Stimulated activated CD4-positive, alpha-beta T cell treated with anti-CD3 and anti-CD28 coated beads, Interleukin-1b, Interleukin-23, amount 100 ng/mL, for 1 hour (primary cell): ENCODE results near the gene SLC13A5.

ENCODE experiments used
- DNase-seq, 2 donors: peaks; one replicate each; pipeline ENCODE4 v3.0.0-alpha.2; 2020; ENCODE audit warnings: low read depth in 2 of 2

The SLC13A5 gene

DNA sequence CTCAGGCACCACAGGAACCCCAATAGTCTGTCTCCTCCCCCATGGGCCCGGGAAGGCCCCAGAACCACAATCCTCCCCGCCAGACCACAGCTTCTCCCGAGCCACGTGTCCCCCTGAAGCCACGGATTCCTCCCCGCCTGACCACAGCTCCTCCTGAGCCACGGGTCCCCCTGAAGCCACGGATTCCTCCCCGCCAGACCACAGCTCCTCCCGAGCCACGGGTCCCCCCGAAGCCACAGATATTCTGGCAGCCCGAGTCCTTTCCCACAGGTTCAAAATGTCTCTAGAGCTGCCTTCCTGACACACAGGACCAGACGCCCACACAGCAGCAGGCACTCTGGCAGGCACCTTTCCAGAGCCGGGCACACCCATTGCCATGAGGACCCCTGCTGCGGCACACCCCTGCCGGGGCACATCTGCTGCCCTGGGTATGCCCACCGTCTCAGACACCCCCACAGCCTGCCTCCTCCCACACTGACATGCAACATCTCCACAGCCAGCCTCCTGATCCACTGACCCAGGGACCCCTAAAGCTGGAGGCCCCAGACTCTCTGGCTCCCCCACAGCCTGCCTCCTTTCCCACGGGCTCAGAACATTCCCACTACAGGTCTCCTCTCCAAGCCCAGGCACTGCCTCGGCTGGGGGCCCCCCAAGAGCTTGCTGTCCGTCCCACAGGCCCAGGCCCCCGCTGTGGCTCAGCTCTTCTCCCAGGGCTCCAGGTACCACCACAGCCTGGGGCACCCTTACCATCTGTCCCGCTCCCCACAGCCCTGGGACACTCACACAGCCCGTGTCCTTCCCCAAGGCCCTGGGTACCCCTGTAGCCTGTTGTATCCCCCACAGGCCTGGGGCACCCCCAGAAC is 74.9 kb downstream of the SLC13A5 start:
- DNase-seq = no peak

DNA sequence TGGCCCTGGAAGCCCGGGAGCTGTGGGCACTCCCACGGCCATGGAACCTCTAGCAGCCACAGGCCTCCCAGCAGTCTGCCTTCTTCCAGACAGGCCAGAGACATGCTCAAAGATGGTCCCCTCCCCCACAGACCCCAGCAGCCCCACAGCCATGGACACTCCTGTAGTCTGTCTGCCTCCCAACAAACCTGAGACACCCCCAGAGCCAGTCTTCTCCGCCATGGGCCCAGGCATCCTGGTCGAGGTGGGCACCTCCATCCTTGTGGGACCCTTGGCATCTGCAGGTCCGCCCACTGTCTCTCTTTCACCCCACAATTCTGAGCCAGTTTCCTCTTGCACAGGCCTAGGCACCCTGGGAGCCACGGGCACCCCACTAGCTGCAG is 75.7 kb downstream of the SLC13A5 start:
- no peak for DNase-seq

DNA sequence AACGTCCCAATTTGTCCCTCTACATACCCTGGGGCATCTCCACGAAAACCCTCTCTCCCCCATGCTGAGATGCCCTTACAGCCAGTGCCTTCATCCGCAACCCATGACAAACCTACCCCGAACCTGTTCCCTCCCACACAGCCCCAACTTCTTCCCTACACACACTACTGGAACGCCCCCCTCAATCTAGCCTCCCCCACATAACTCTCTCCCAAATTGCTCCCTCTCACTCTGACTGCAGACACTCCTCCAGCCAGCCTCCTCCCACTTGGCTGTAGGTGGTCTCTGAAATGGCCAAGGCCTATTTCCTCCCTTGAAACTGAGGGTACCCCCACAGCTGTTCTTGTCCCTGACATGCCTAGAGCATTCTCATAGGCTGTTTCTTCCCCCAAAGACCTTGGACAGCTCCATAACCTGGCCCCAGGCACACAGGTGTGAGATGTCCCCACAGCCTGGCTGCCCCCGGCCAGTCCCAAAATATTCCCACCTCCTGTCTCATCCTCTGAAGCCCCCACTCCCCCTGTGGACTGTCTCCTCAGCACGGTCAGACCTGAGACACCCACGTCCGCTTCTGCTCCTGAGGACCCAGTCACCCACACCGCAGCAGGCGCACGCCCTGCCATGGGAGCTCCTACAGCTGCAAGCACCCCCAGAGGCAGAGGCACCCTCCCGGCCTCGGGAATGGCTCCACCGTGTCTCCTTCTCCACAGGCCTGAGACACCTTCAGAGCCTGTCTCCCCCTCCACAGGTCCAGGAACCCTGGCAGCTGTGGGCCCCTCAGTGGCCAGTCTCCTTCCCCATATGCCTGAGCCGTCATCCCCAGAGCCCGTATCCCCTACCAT is 76.3 kb downstream of the SLC13A5 start:
- DNase-seq = no peak

DNA sequence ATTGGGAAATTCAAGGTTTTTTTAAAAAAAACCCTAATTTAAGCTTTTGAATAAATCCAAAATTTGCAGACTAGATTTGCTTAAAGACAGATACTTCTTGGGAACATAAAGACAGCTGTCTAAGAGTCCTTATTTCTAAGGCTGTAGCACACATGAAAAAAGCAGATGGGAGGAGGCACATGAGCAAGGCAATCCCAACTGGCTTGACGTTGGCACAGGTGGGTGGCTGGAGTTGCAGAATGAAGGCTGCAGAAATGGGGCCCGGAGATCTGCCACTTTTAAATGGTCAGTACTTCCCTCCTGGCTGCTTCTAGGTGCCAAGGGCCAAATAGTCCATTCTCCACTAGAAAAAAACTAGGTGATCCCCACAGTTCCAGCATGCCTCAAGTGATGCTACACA is 77.1 kb downstream of the SLC13A5 start:
- DNase-seq = no peak
